Measurements from ENCODE around the gene TCHP. TPM values are rescaled to one million over a fixed set of nuclear protein-coding genes. Genes with fewer than 3 reads are reported as not detected.
A peak's percentile ranks its signal among the peaks of the same experiment; 100 is the strongest.

The TCHP gene
- total RNA-seq, 1 donor: 8.7 TPM

GRCh38 chr12:109880043-109880931, 19.8 kb upstream of the TCHP start, which contains the start of gene GLTP:
Gene GLTP (minus strand): TSS chr12:109880541. CDS start chr12:109880374, 167 bp downstream.
- no peaks in the 10 kb centered on the region for H3K27me3 ChIP-seq (ENCODE audit: insufficient read depth, low read length)
- TF ChIP-seq CTCF (IDR thresholded peaks at IDR 0.05; ENCODE audit: extremely low read depth, low read depth, low read length): peak; percentile 30
- peak within 1 kb of the TSS; percentile 69 for H3K27ac ChIP-seq (ENCODE audit: low read depth, low read length)
- peaks cover 21% of the 10 kb centered on the region for H3K4me1 ChIP-seq (ENCODE audit: insufficient read depth, low read length)
- no peaks in the 10 kb centered on the region for H3K9me3 ChIP-seq (ENCODE audit: low read depth, low read length)
- H4K20me1 ChIP-seq (ENCODE audit: insufficient read depth, low read length): peaks cover 25% of the 10 kb centered on the region
- H3K79me2 ChIP-seq (ENCODE audit: insufficient read depth, low read length): peaks cover 49% of the 10 kb centered on the region
- peak within 1 kb of the TSS; percentile 94 for H2AFZ ChIP-seq (ENCODE audit: low read length)
- H3K4me3 ChIP-seq (ENCODE audit: insufficient read depth, low read length): peak within 1 kb of the TSS; percentile 93
- H3K4me2 ChIP-seq (ENCODE audit: insufficient read depth, low read length): peak within 1 kb of the TSS; percentile 96
- no peaks in the 10 kb centered on the region for H3K36me3 ChIP-seq (ENCODE audit: insufficient read depth, low read length)
- DNase-seq (ENCODE audit: insufficient read length, low spot score, missing footprints): peak; percentile 99

- Histone ChIP-seq H3K27ac (ENCODE audit: low read depth, low read length) (no peak overlapping the region), H3K4me2 (ENCODE audit: insufficient read depth, low read length) (peak overlapping the region; percentile 96), H4K20me1 (ENCODE audit: insufficient read depth, low read length) (peaks cover 24% of the 10 kb centered on the region), H2AFZ (ENCODE audit: low read length) (peak overlapping the region; percentile 94), H3K4me3 (ENCODE audit: insufficient read depth, low read length) (peak overlapping the region; percentile 93), H3K36me3 (ENCODE audit: insufficient read depth, low read length) (no peaks in the 10 kb centered on the region), H3K9me3 (ENCODE audit: low read depth, low read length) (no peaks in the 10 kb centered on the region), H3K4me1 (ENCODE audit: insufficient read depth, low read length) (peaks cover 21% of the 10 kb centered on the region), H3K27me3 (ENCODE audit: insufficient read depth, low read length) (no peaks in the 10 kb centered on the region), H3K79me2 (ENCODE audit: insufficient read depth, low read length) (peaks cover 43% of the 10 kb centered on the region)
- no peak for DNase-seq (ENCODE audit: insufficient read length, low spot score, missing footprints)
- TF ChIP-seq CTCF (IDR thresholded peaks at IDR 0.05; ENCODE audit: extremely low read depth, low read depth, low read length): no peak
These were observed 19.1 kb upstream of the TCHP start for GRCh38 chr12:109880938-109881337.

- TF ChIP-seq CTCF (IDR thresholded peaks at IDR 0.05; ENCODE audit: extremely low read depth, low read depth, low read length): no peak
- Histone ChIP-seq H3K27ac (ENCODE audit: low read depth, low read length) (no peak overlapping the region), H3K9me3 (ENCODE audit: low read depth, low read length) (no peaks in the 10 kb centered on the region), H3K4me2 (ENCODE audit: insufficient read depth, low read length) (no peak overlapping the region), H2AFZ (ENCODE audit: low read length) (no peak overlapping the region), H3K4me1 (ENCODE audit: insufficient read depth, low read length) (peaks cover 21% of the 10 kb centered on the region), H3K27me3 (ENCODE audit: insufficient read depth, low read length) (no peaks in the 10 kb centered on the region), H3K4me3 (ENCODE audit: insufficient read depth, low read length) (no peak overlapping the region), H4K20me1 (ENCODE audit: insufficient read depth, low read length) (peaks cover 23% of the 10 kb centered on the region), H3K79me2 (ENCODE audit: insufficient read depth, low read length) (peaks cover 34% of the 10 kb centered on the region), H3K36me3 (ENCODE audit: insufficient read depth, low read length) (no peaks in the 10 kb centered on the region)
- no peak for DNase-seq (ENCODE audit: insufficient read length, low spot score, missing footprints)
These were observed 18.3 kb upstream of the TCHP start for GRCh38 chr12:109881752-109882151.

GRCh38 chr12:109883461-109883860, 16.6 kb upstream of the TCHP start:
- TF ChIP-seq CTCF (IDR thresholded peaks at IDR 0.05; ENCODE audit: extremely low read depth, low read depth, low read length): no peak
- peaks cover 8% of the 10 kb centered on the region for H4K20me1 ChIP-seq (ENCODE audit: insufficient read depth, low read length)
- no peaks in the 10 kb centered on the region for H3K36me3 ChIP-seq (ENCODE audit: insufficient read depth, low read length)
- no peak overlapping the region for H3K4me3 ChIP-seq (ENCODE audit: insufficient read depth, low read length)
- H3K9me3 ChIP-seq (ENCODE audit: low read depth, low read length): no peaks in the 10 kb centered on the region
- DNase-seq (ENCODE audit: insufficient read length, low spot score, missing footprints): peak; percentile 69
- no peaks in the 10 kb centered on the region for H3K27me3 ChIP-seq (ENCODE audit: insufficient read depth, low read length)
- H3K4me2 ChIP-seq (ENCODE audit: insufficient read depth, low read length): no peak overlapping the region
- no peak overlapping the region for H2AFZ ChIP-seq (ENCODE audit: low read length)
- no peak overlapping the region for H3K27ac ChIP-seq (ENCODE audit: low read depth, low read length)
- H3K79me2 ChIP-seq (ENCODE audit: insufficient read depth, low read length): peaks cover 17% of the 10 kb centered on the region
- H3K4me1 ChIP-seq (ENCODE audit: insufficient read depth, low read length): peaks cover 23% of the 10 kb centered on the region

Data from osteoblast (primary cell).